ENCODE data around the gene OLA1.

- TF ChIP-seq POLR2A (IDR thresholded peaks at IDR 0.05) = no peak
- TF ChIP-seq POLR2AphosphoS5 (IDR thresholded peaks at IDR 0.05) = no peak
- no peak for TF ChIP-seq CTCF (IDR thresholded peaks at IDR 0.05)
These were observed 112.4 kb downstream of the OLA1 start for GRCh38 chr2:174135981-174136380.

Data from sigmoid colon (tissue), 4 donors.